H1 (cell line): ENCODE measurements around the gene PRKCH. TPM values are rescaled to one million over a fixed set of nuclear protein-coding genes. Genes with fewer than 3 reads are reported as not detected.

Source experiments
- CBX5 ChIP-seq: fragments of 300-800, 300-1000 bp; sonication (generic); IDR thresholded peaks from 2 replicates; pipeline ENCODE4 v1.7.1; 2016; ENCODE audit warnings: antibody characterized with exemption, low read length, low read depth
- CHD2 ChIP-seq: IDR thresholded peaks from 2 replicates; pipeline ENCODE4 v1.6.1; 2012; ENCODE audit warnings: low read length, improper control_type of control experiment
- CREB1 ChIP-seq: IDR thresholded peaks from 2 replicates; pipeline ENCODE4 v1.6.1; 2012; ENCODE audit warnings: inconsistent platforms
- JUN ChIP-seq: IDR thresholded peaks from 2 replicates; pipeline ENCODE4 v1.6.1; 2011; ENCODE audit warnings: low read depth, mild to moderate bottlenecking, improper control_type of control experiment, low read length
- PHF8 ChIP-seq: fragments of 200-600 bp; sonication (generic); conservative IDR thresholded peaks from 2 replicates; pipeline ENCODE4 v1.7.1; 2012; ENCODE audit warnings: low read depth, mild to moderate bottlenecking, inconsistent platforms, low read length, moderate library complexity
- TBP ChIP-seq: IDR thresholded peaks from 2 replicates; pipeline ENCODE4 v1.6.1; 2011; ENCODE audit warnings: low read depth, low read length, improper control_type of control experiment
- polyA plus RNA-seq, 7 experiments: library from polyadenylated mRNA; depleted of rRNA in 3 of 7; stranded (reverse) in 5 of 7; unstranded in 2 of 7; fragments of >200 nt in 5 of 7; fragments of 200-250 nt in 2 of 7; gene quantifications; 1 replicate in 5 of 7; 2 replicates in 1 of 7; 4 replicates in 1 of 7; pipeline versions ENCODE4 v1.2.1 to v1.2.3, GENCODE V29; 2011 to 2013; ENCODE audit warnings: missing spikeins in 2 of 7, mixed read lengths in 2 of 7
- total RNA-seq: library from RNA; stranded (reverse); fragmentation: NEBNext Ultra II Directional; extraction: Animal tissue kit (Norgen Biotek cat#: 25700); gene quantifications from 2 replicates; pipeline ENCODE4 v1.2.1, GENCODE V29; 2021
- TF ChIP-seq, protein P1 (sequence below): IDR thresholded peaks from 2 replicates; pipeline ENCODE4 v1.6.1; 2011; ENCODE audit warnings: low read length, improper control_type of control experiment

Gene PRKCH
- total and polyA plus RNA-seq, 2 of the 8 experiments (the other 6 are each of a cell fraction or from before 2014, with no cell fraction given), result 6.4 to 7.0 TPM

DNA sequence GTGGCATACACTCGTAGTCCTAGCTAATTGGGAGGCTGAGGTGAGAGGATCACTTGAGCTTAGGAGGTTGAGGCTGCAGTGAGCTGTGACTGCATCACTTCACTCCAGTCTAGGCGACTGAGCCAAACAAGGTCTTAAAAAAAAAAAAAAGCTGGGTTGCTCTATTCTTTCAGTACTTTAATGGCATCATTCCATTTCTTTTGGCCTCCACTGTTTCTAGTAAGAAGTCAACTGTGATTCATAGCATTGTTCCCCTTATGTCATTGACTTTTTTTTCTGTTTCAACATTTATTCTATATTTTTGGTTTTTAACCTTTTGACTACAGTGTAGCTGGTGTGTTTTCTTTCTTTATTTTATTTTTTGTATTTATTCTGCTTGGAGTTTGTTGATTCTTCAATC is 16.7 kb upstream of the PRKCH start (continued):
- TF ChIP-seq, protein P1, sequence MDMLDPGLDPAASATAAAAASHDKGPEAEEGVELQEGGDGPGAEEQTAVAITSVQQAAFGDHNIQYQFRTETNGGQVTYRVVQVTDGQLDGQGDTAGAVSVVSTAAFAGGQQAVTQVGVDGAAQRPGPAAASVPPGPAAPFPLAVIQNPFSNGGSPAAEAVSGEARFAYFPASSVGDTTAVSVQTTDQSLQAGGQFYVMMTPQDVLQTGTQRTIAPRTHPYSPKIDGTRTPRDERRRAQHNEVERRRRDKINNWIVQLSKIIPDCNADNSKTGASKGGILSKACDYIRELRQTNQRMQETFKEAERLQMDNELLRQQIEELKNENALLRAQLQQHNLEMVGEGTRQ, result no peak
- TF ChIP-seq CREB1 (no peak), CBX5 (no peak), CHD2 (no peak), JUN (no peak), PHF8 (no peak), TBP (no peak)
